HepG2 (cell line): ENCODE results near the gene NEMP2. TPM values are rescaled to one million over a fixed set of nuclear protein-coding genes. Genes with fewer than 3 reads are reported as not detected.

Experiments
- ATAC-seq: fragments of 200-7000 bp; cut with Tn5 transposase; 3 replicates; pipeline ENCODE4 v1.9.1; 2020; ENCODE audit warnings: mild to moderate bottlenecking, moderate library complexity
- BruUV-seq: library from RNA; stranded (reverse); fragments of 400-500 nt; replicated peaks from 2 replicates; lab custom pipeline; 2021; lab: Mats Ljungman, UMichigan
- CTCF ChIA-PET: fragments of 300-600 bp; formaldehyde crosslinking; extraction: SDS; loops from one replicate; lab custom pipeline; 2021; ENCODE audit warnings: low total read pairs, inconsistent platforms, low intra/inter-chr PET ratio; lab: Yijun Ruan, JAX
- POLR2A ChIA-PET: fragments of 350-600 bp; sonication (Branson Sonifier 250); formaldehyde crosslinking; loops from one replicate; lab custom pipeline; 2020; ENCODE audit warnings: antibody characterized with exemption, inconsistent platforms; lab: Yijun Ruan, JAX
- DNase-seq: peaks from one replicate; pipeline ENCODE4 v3.0.0-alpha.2; 2015; ENCODE audit warnings: low spot score
- FAIRE-seq: peaks from 3 replicates; lab custom pipeline; 2011; peaks lifted over from hg19 to GRCh38; lab: Jason Lieb, UNC
- H2AFZ ChIP-seq: one replicate; pipeline ENCODE4 v1.6.1; 2011; ENCODE audit warnings: low read length, inconsistent platforms
- H3K27ac ChIP-seq: fragments of 300-600 bp; 3 replicates; pipeline ENCODE4 v1.8.0; 2011; ENCODE audit warnings: mixed run types, mild to moderate bottlenecking, mixed read lengths, low read length, inconsistent platforms; ENCODE audit not compliant: insufficient read depth; ENCODE audit errors: extremely low read length
- H3K27me3 ChIP-seq, 2 experiments: fragments of 200-600 bp in 1 of 2; 2 replicates in 1 of 2; 3 replicates in 1 of 2; pipeline versions ENCODE4 v1.6.0 to v1.8.0; 2011; ENCODE audit warnings: low read length in 2 of 2, mild to moderate bottlenecking in 2 of 2, moderate library complexity in 2 of 2, inconsistent platforms in 1 of 2; ENCODE audit not compliant: insufficient read depth in 2 of 2, control insufficient read depth in 1 of 2
- H3K36me3 ChIP-seq, 2 experiments: fragments of 200-600 bp in 1 of 2; replicated peaks in 1 of 2; 2 replicates in 1 of 2; 3 replicates in 1 of 2; pipeline versions ENCODE4 v1.5.1 to v1.8.0; 2011; ENCODE audit warnings: low read length in 2 of 2, inconsistent platforms in 1 of 2; ENCODE audit not compliant: insufficient read depth in 2 of 2, control insufficient read depth in 1 of 2
- H3K4me1 ChIP-seq: 2 replicates; pipeline ENCODE4 v1.5.1; 2012; ENCODE audit warnings: low read length, inconsistent platforms; ENCODE audit not compliant: insufficient read depth
- H3K4me2 ChIP-seq: 2 replicates; pipeline ENCODE4 v1.6.0; 2011; ENCODE audit warnings: low read depth, low read length, inconsistent platforms
- H3K4me3 ChIP-seq, 3 experiments: fragments of 200-600 bp in 1 of 3; sonication (generic), shearing (Covaris generic) in 1 of 3; replicated peaks in 1 of 3; 2 replicates each; pipeline ENCODE4 v1.5.1; 2011 to 2016; ENCODE audit warnings: low read length in 3 of 3, inconsistent platforms in 2 of 3, low read depth in 2 of 3, mild to moderate bottlenecking in 2 of 3, control low read depth in 1 of 3, mixed read lengths in 1 of 3; ENCODE audit not compliant: insufficient read depth in 1 of 3
- H3K79me2 ChIP-seq: one replicate; pipeline ENCODE4 v1.6.1; 2011; ENCODE audit warnings: low read length, inconsistent platforms; ENCODE audit not compliant: insufficient read depth
- H3K9ac ChIP-seq: 2 replicates; pipeline ENCODE4 v1.6.0; 2011; ENCODE audit warnings: mild to moderate bottlenecking, low read depth, low read length, inconsistent platforms; ENCODE audit not compliant: insufficient read depth
- H3K9me3 ChIP-seq: 2 replicates; pipeline ENCODE4 v1.5.1; 2012; ENCODE audit warnings: mild to moderate bottlenecking, low read length
- H4K20me1 ChIP-seq: 2 replicates; pipeline ENCODE4 v1.6.0; 2011; ENCODE audit warnings: inconsistent platforms, mild to moderate bottlenecking, low read length, moderate library complexity; ENCODE audit not compliant: insufficient read depth
- MED13 ChIP-seq: sonication (generic); formaldehyde crosslinking; IDR thresholded peaks from 2 replicates; pipeline ENCODE4 v1.5.0; 2020; ENCODE audit warnings: missing genetic modification reagents
- NFATC3 ChIP-seq: sonication (generic); formaldehyde crosslinking; IDR thresholded peaks from 2 replicates; pipeline ENCODE4 v1.5.1; 2020; ENCODE audit warnings: mild to moderate bottlenecking, missing genetic modification reagents
- PHF20 ChIP-seq: sonication (generic); formaldehyde crosslinking; IDR thresholded peaks from 2 replicates; pipeline ENCODE4 v1.5.0; 2020; ENCODE audit warnings: mild to moderate bottlenecking, missing genetic modification reagents
- RFX5 ChIP-seq: IDR thresholded peaks from 2 replicates; pipeline ENCODE4 v1.6.1; 2011; ENCODE audit warnings: low read depth, low read length, improper control_type of control experiment
- ZMAT3 ChIP-seq: sonication (generic); formaldehyde crosslinking; conservative IDR thresholded peaks from 2 replicates; pipeline ENCODE4 v1.7.0; 2021; ENCODE audit warnings: missing genetic modification reagents
- ZNF20 ChIP-seq: sonication (generic); formaldehyde crosslinking; IDR thresholded peaks from 2 replicates; pipeline ENCODE4 v1.4.0; 2020; ENCODE audit warnings: mild to moderate bottlenecking, moderate library complexity, missing genetic modification reagents
- ZNF264 ChIP-seq: sonication (generic); formaldehyde crosslinking; IDR thresholded peaks from 2 replicates; pipeline ENCODE4 v1.4.0; 2020; ENCODE audit warnings: missing genetic modification reagents
- ZNF367 ChIP-seq: sonication (generic); formaldehyde crosslinking; IDR thresholded peaks from 2 replicates; pipeline ENCODE4 v1.4.0; 2020; ENCODE audit warnings: missing genetic modification reagents, borderline replicate concordance
- ZNF670 ChIP-seq: sonication (generic); formaldehyde crosslinking; IDR thresholded peaks from 2 replicates; pipeline ENCODE4 v1.8.0; 2022; ENCODE audit warnings: mild to moderate bottlenecking, missing genetic modification reagents, borderline replicate concordance
- WGBS: methylation state at CpG from one replicate; pipeline ENCODE4 v1.1.6; 2017; ENCODE audit warnings: low lambda C conversion rate; 5-methylcytosine and 5-hydroxymethylcytosine counted together
- in situ Hi-C: cut with HindIII; loops from 2 replicates; pipeline ENCODE4 v1.10.0; 2017; ENCODE audit warnings: low pct_unique_long_range_greater_than_20kb; ENCODE audit not compliant: extremely low pct_ligation_motif_present
- intact Hi-C: fragments of 100-400 bp; cut with micrococcal nuclease; formaldehyde crosslinking; loops from one replicate; pipeline ENCODE4 v1.10.0; 2022; ENCODE audit not compliant: unreplicated experiment
- polyA plus RNA-seq, 8 experiments: library from polyadenylated mRNA; depleted of rRNA in 3 of 8; stranded (reverse) in 7 of 8; unstranded in 1 of 8; fragments of >200 nt; fragmentation: Illumina TruSeq in 4 of 8; extraction: Trizol in 4 of 8; gene quantifications; 2 replicates each; pipeline versions ENCODE4 v1.2.1 to v1.2.3, GENCODE V29; 2011 to 2016; ENCODE audit warnings: low read depth in 4 of 8, missing spikeins in 1 of 8, mixed read lengths in 1 of 8; ENCODE audit not compliant: insufficient read depth in 1 of 8
- total RNA-seq, 5 experiments: library from RNA; depleted of rRNA; stranded (reverse); fragments of >200 nt; fragmentation: Illumina TruSeq; extraction: Trizol; gene quantifications; 2 replicates each; pipeline ENCODE4 v1.2.3, GENCODE V29; 2016; ENCODE audit warnings: low read depth in 1 of 5
- TF ChIP-seq, protein P1 (sequence below): sonication (generic); formaldehyde crosslinking; IDR thresholded peaks from 2 replicates; pipeline ENCODE4 v1.8.1; 2022; ENCODE audit warnings: mild to moderate bottlenecking, missing genetic modification reagents
- TF ChIP-seq, protein P2 (sequence below): sonication (generic); formaldehyde crosslinking; conservative IDR thresholded peaks from 2 replicates; pipeline ENCODE4 v1.8.1; 2023; ENCODE audit warnings: missing genetic modification reagents
- TF ChIP-seq, protein P3 (sequence below): sonication (generic); formaldehyde crosslinking; IDR thresholded peaks from 2 replicates; pipeline ENCODE4 v1.8.0; 2022; ENCODE audit warnings: mild to moderate bottlenecking, missing genetic modification reagents, moderate library complexity

Gene NEMP2
- total and polyA plus RNA-seq, 2 of the 13 experiments (the other 11 are each of a cell fraction or from before 2014, with no cell fraction given) = 2.4 to 9.8 TPM

DNA sequence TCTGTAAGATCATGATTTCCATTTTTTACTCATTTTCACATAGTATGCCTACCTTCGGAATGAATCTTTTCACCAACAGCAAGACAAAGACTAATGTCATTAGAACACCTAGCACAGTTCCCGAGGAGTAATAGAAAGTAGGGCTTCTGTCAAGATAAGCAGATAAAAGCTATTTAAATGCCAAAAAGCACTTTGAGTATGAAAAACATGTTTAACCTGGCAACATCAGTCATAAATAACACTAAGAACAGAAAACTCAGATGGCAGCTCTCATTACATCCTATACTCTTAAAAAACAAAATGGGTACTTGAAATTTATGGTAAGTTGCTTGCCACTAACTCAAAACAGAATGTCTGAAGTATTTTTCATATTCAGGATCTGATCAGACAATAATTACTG, 17.1 kb downstream of the NEMP2 start:
- Histone ChIP-seq H3K4me3 (no peak overlapping the region), H2AFZ (no peak overlapping the region), H4K20me1 (no peaks in the 10 kb centered on the region), H3K9ac (no peak overlapping the region), H3K9me3 (no peaks in the 10 kb centered on the region), H3K27ac (no peak overlapping the region), H3K36me3 (peaks cover 0 to 5% of the 10 kb centered on the region in 2 experiments; a peak in 1 of 5 replicates), H3K4me2 (no peak overlapping the region), H3K4me1 (no peaks in the 10 kb centered on the region), H3K27me3 (no peaks in the 10 kb centered on the region), H3K79me2 (no peaks in the 10 kb centered on the region)
- in situ Hi-C loops (loop anchor here (10.0 to 25.0 kb wide), 2 partner anchors 180 to 433 kb away; partner anchors contain the start of gene INPP1), intact Hi-C loops (no loop called here)
- TF ChIP-seq ZNF670 (CRISPR knock-in tag) (no peak), ZMAT3 (CRISPR knock-in tag) (no peak), RFX5 (no peak), ZNF20 (no peak)
- TF ChIP-seq, protein P1, sequence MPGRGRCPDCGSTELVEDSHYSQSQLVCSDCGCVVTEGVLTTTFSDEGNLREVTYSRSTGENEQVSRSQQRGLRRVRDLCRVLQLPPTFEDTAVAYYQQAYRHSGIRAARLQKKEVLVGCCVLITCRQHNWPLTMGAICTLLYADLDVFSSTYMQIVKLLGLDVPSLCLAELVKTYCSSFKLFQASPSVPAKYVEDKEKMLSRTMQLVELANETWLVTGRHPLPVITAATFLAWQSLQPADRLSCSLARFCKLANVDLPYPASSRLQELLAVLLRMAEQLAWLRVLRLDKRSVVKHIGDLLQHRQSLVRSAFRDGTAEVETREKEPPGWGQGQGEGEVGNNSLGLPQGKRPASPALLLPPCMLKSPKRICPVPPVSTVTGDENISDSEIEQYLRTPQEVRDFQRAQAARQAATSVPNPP (CRISPR knock-in tag) = no peak
- no TSS peak for BruUV-seq
- ChIA-PET POLR2A (no interaction called here), CTCF (no interaction called here)
- WGBS = 98% methylated on average over 2 of the region's 2 CpGs
- FAIRE-seq (no peak), DNase-seq (no peak), ATAC-seq (no peak)

DNA sequence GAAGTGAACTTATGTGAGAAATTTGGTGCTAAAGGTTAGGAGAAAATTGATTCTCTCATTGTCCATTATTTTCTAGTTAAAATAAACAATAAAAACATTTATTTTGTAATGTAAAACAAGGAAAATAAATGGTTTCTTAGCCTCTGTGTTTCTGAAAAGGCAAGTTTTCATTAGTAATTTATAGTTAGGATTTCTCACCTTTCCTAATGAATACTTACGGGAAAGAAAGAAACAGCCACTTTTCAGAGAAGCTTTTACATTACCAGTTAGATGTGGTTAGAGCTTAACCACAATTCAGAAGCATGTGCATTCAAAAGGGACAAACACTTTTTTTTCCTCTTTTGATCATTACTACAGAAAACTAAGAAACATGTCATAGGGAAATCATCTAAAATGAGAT, 18.8 kb downstream of the NEMP2 start:
- Histone ChIP-seq H3K36me3 (peaks cover 0 to 5% of the 10 kb centered on the region in 2 experiments; a peak in 1 of 5 replicates), H3K4me2 (no peak overlapping the region), H3K9ac (no peak overlapping the region), H3K4me1 (no peaks in the 10 kb centered on the region), H2AFZ (no peak overlapping the region), H3K27ac (no peak overlapping the region), H4K20me1 (no peaks in the 10 kb centered on the region), H3K4me3 (no peak overlapping the region), H3K79me2 (no peaks in the 10 kb centered on the region), H3K27me3 (no peaks in the 10 kb centered on the region), H3K9me3 (no peaks in the 10 kb centered on the region)
- no peak for FAIRE-seq
- WGBS = 95% methylated on average over 1 of the region's 1 CpG
- ATAC-seq = no peak
- CTCF ChIA-PET = no interaction called here
- no TSS peak for BruUV-seq
- no peak for DNase-seq
- intact Hi-C loops = no loop called here
- POLR2A ChIA-PET = no interaction called here
- in situ Hi-C loops = loop anchor here (10.0 to 25.0 kb wide), 2 partner anchors 178 to 431 kb away; partner anchors contain the start of gene INPP1
- TF ChIP-seq, protein P2, sequence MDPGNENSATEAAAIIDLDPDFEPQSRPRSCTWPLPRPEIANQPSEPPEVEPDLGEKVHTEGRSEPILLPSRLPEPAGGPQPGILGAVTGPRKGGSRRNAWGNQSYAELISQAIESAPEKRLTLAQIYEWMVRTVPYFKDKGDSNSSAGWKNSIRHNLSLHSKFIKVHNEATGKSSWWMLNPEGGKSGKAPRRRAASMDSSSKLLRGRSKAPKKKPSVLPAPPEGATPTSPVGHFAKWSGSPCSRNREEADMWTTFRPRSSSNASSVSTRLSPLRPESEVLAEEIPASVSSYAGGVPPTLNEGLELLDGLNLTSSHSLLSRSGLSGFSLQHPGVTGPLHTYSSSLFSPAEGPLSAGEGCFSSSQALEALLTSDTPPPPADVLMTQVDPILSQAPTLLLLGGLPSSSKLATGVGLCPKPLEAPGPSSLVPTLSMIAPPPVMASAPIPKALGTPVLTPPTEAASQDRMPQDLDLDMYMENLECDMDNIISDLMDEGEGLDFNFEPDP = no peak
- TF ChIP-seq ZNF367 (CRISPR knock-in tag) = no peak
- TF ChIP-seq NFATC3 (CRISPR knock-in tag) = no peak
- no peak for TF ChIP-seq MED13 (CRISPR knock-in tag)
- TF ChIP-seq, protein P3, sequence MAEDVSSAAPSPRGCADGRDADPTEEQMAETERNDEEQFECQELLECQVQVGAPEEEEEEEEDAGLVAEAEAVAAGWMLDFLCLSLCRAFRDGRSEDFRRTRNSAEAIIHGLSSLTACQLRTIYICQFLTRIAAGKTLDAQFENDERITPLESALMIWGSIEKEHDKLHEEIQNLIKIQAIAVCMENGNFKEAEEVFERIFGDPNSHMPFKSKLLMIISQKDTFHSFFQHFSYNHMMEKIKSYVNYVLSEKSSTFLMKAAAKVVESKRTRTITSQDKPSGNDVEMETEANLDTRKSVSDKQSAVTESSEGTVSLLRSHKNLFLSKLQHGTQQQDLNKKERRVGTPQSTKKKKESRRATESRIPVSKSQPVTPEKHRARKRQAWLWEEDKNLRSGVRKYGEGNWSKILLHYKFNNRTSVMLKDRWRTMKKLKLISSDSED (CRISPR knock-in tag) = no peak
- no peak for TF ChIP-seq PHF20 (CRISPR knock-in tag)
- TF ChIP-seq ZNF264 (CRISPR knock-in tag) = no peak
